Smooth muscle cell (in vitro differentiated cells): Measurements from ENCODE around the gene EZR. TPM values are rescaled to one million over a fixed set of nuclear protein-coding genes. Genes with fewer than 3 reads are reported as not detected.

Experiments
- DNase-seq: peaks from one replicate; lab custom pipeline; 2025; ENCODE audit not compliant: unreplicated experiment; lab: John Stamatoyannopoulos, UW
- H2AFZ ChIP-seq: fragments of 200-600 bp; sonication (generic); 2 replicates; pipeline ENCODE4 v1.6.0; 2016; ENCODE audit warnings: antibody characterized with exemption, low read depth, mild to moderate bottlenecking
- H3F3A ChIP-seq: fragments of 200-600 bp; sonication (generic); 2 replicates; pipeline ENCODE4 v1.6.0; 2017; ENCODE audit warnings: antibody characterized with exemption, low read depth
- H3K27ac ChIP-seq: fragments of 200-600 bp; sonication (generic); 2 replicates; pipeline ENCODE4 v1.5.1; 2016; ENCODE audit warnings: low read depth, mild to moderate bottlenecking
- H3K27me3 ChIP-seq: fragments of 200-600 bp; sonication (generic); 2 replicates; pipeline ENCODE4 v1.6.1; 2016; ENCODE audit warnings: low read depth, mild to moderate bottlenecking
- H3K36me3 ChIP-seq: fragments of 200-600 bp; sonication (generic); 2 replicates; pipeline ENCODE4 v1.5.1; 2016; ENCODE audit warnings: low read depth
- H3K4me1 ChIP-seq: fragments of 200-600 bp; sonication (generic); 2 replicates; pipeline ENCODE4 v1.5.1; 2016; ENCODE audit warnings: low read depth
- H3K4me2 ChIP-seq: fragments of 200-600 bp; sonication (generic); 2 replicates; pipeline ENCODE4 v1.6.0; 2016; ENCODE audit warnings: mild to moderate bottlenecking
- H3K4me3 ChIP-seq: fragments of 200-600 bp; sonication (generic); 2 replicates; pipeline ENCODE4 v1.5.1; 2016; ENCODE audit warnings: mild to moderate bottlenecking
- H3K79me2 ChIP-seq: fragments of 200-600 bp; sonication (generic); 2 replicates; pipeline ENCODE4 v1.6.0; 2016; ENCODE audit warnings: low read depth, mild to moderate bottlenecking
- H3K9ac ChIP-seq: fragments of 200-600 bp; sonication (generic); 2 replicates; pipeline ENCODE4 v1.6.0; 2016; ENCODE audit warnings: low read depth
- H3K9me3 ChIP-seq: fragments of 200-600 bp; sonication (generic); replicated peaks from 2 replicates; pipeline ENCODE4 v1.5.1; 2016; ENCODE audit warnings: low read depth
- H4K20me1 ChIP-seq: fragments of 200-600 bp; sonication (generic); 2 replicates; pipeline ENCODE4 v1.6.0; 2016; ENCODE audit warnings: low read depth
- CTCF ChIP-seq: fragments of 200-600 bp; sonication (generic); IDR thresholded peaks from 2 replicates; pipeline ENCODE4 v1.5.1; 2017; ENCODE audit warnings: borderline replicate concordance, mild to moderate bottlenecking, antibody characterized with exemption; ENCODE audit not compliant: insufficient read depth, poor library complexity, severe bottlenecking
- WGBS: methylation state at CpG from one replicate; pipeline ENCODE4 v1.1.7; 2016; ENCODE audit warnings: low lambda C conversion rate; 5-methylcytosine and 5-hydroxymethylcytosine counted together
- polyA plus RNA-seq: library from polyadenylated mRNA; unstranded; fragments of >200 nt; fragmentation: Nextera tagmentation; extraction: Ambion mirVana; gene quantifications from 2 replicates; pipeline ENCODE4 v1.2.1, GENCODE V29; 2016
- total RNA-seq: library from RNA; depleted of rRNA; stranded (reverse); fragments of >200 nt; gene quantifications from 2 replicates; pipeline ENCODE4 v1.2.3, GENCODE V29; 2014

EZR gene
- total and polyA plus RNA-seq, 2 experiments from 2014 or later, result 55.0 to 113 TPM

GRCh38 chr6:158751921-158752320 lies 67.2 kb downstream of the EZR start:
- Histone ChIP-seq H3K27me3 (no peaks in the 10 kb centered on the region), H3K79me2 (no peaks in the 10 kb centered on the region), H3K36me3 (no peaks in the 10 kb centered on the region), H3K4me3 (no peak overlapping the region), H3K9me3 (no peaks in the 10 kb centered on the region), H3K4me1 (no peaks in the 10 kb centered on the region), H3K4me2 (no peak overlapping the region), H3F3A (no peaks in the 10 kb centered on the region), H2AFZ (no peak overlapping the region), H4K20me1 (no peaks in the 10 kb centered on the region), H3K27ac (no peak overlapping the region), H3K9ac (no peak overlapping the region)
- WGBS, result 88% methylated on average over 9 of the region's 9 CpGs
- no peak for DNase-seq
- no peak for TF ChIP-seq CTCF

- Histone ChIP-seq H3K27me3 (no peaks in the 10 kb centered on the region), H3K27ac (no peak overlapping the region), H3K4me3 (no peak overlapping the region), H3K79me2 (no peaks in the 10 kb centered on the region), H3K4me1 (no peaks in the 10 kb centered on the region), H4K20me1 (no peaks in the 10 kb centered on the region), H3K9me3 (no peaks in the 10 kb centered on the region), H3K4me2 (no peak overlapping the region), H3K36me3 (no peaks in the 10 kb centered on the region), H3F3A (no peaks in the 10 kb centered on the region), H3K9ac (no peak overlapping the region), H2AFZ (no peak overlapping the region)
- TF ChIP-seq CTCF, result no peak
- 92% methylated on average over 9 of the region's 9 CpGs for WGBS
- DNase-seq, result no peak
Observed at GRCh38 chr6:158751224-158751623, 67.9 kb downstream of the EZR start.

- Histone ChIP-seq H3K4me3 (no peak overlapping the region), H3K4me2 (no peak overlapping the region), H3K79me2 (no peaks in the 10 kb centered on the region), H3K27me3 (no peaks in the 10 kb centered on the region), H3K9ac (no peak overlapping the region), H3K4me1 (no peaks in the 10 kb centered on the region), H2AFZ (no peak overlapping the region), H3K27ac (no peak overlapping the region), H3F3A (peaks cover 3% of the 10 kb centered on the region), H3K9me3 (no peaks in the 10 kb centered on the region), H3K36me3 (no peaks in the 10 kb centered on the region), H4K20me1 (no peaks in the 10 kb centered on the region)
- no peak for DNase-seq
- no peak for TF ChIP-seq CTCF
- WGBS, result 65% methylated on average over 5 of the region's 5 CpGs
Observed at GRCh38 chr6:158744986-158745430, 74.2 kb downstream of the EZR start.

GRCh38 chr6:158743033-158743651 lies 76.0 kb downstream of the EZR start:
- Histone ChIP-seq H3K4me3 (no peak overlapping the region), H3K27me3 (no peaks in the 10 kb centered on the region), H3K9me3 (no peaks in the 10 kb centered on the region), H3K79me2 (no peaks in the 10 kb centered on the region), H3K4me2 (no peak overlapping the region), H3K4me1 (no peaks in the 10 kb centered on the region), H2AFZ (no peak overlapping the region), H4K20me1 (no peaks in the 10 kb centered on the region), H3K9ac (no peak overlapping the region), H3F3A (peaks cover 3% of the 10 kb centered on the region), H3K27ac (peak overlapping the region; percentile 67), H3K36me3 (no peaks in the 10 kb centered on the region)
- TF ChIP-seq CTCF, result no peak
- no peak for DNase-seq
- 79% methylated on average over 6 of the region's 6 CpGs for WGBS
